Common myeloid progenitor, CD34-positive (primary cell): Measurements from ENCODE around the gene SHTN1.

Source experiments
- CTCF ChIA-PET: fragments of 350-600 bp; sonication (Branson Sonifier 250); formaldehyde crosslinking; loops from one replicate; lab custom pipeline; 2021; ENCODE audit warnings: antibody characterized with exemption; lab: Charles Lee
- POLR2A ChIA-PET: fragments of 350-600 bp; sonication (Branson Sonifier 250); formaldehyde crosslinking; loops from one replicate; lab custom pipeline; 2021; ENCODE audit warnings: antibody characterized with exemption; lab: Charles Lee
- DNase-seq, 3 donors: peaks; one replicate each; pipeline versions ENCODE4 v3.0.0 to v3.0.0-alpha.2; 2013
- H3K27ac ChIP-seq, 2 experiments: 1 replicate in 1 of 2; 2 replicates in 1 of 2; pipeline ENCODE4 v1.7.0; 2013; ENCODE audit warnings: inconsistent platforms in 2 of 2, low read length in 2 of 2, mild to moderate bottlenecking in 2 of 2, low read depth in 1 of 2, moderate library complexity in 1 of 2; ENCODE audit not compliant: severe bottlenecking in 2 of 2, insufficient read depth in 1 of 2, poor library complexity in 1 of 2
- H3K27me3 ChIP-seq, 5 experiments: replicated peaks in 2 of 5; 1 replicate in 3 of 5; 2 replicates in 2 of 5; pipeline versions ENCODE4 v1.6.1 to v1.7.0; 2013; ENCODE audit warnings: low read length in 4 of 5, mild to moderate bottlenecking in 2 of 5, moderate library complexity in 2 of 5, inconsistent platforms in 1 of 5; ENCODE audit not compliant: insufficient read depth in 5 of 5, control insufficient read depth in 4 of 5
- H3K36me3 ChIP-seq, 4 experiments: 1 replicate in 2 of 4; 2 replicates in 2 of 4; pipeline versions ENCODE4 v1.6.1 to v1.7.0; 2013; ENCODE audit warnings: low read length in 3 of 4, control low read depth in 1 of 4, mild to moderate bottlenecking in 1 of 4; ENCODE audit not compliant: control insufficient read depth in 4 of 4, insufficient read depth in 4 of 4
- H3K4me1 ChIP-seq, 4 experiments: 1 replicate in 3 of 4; 2 replicates in 1 of 4; pipeline versions ENCODE4 v1.6.1 to v1.7.1; 2013; ENCODE audit warnings: low read length in 3 of 4, mild to moderate bottlenecking in 3 of 4, control low read depth in 1 of 4, inconsistent platforms in 1 of 4, moderate library complexity in 1 of 4; ENCODE audit not compliant: control insufficient read depth in 4 of 4, insufficient read depth in 4 of 4; ENCODE audit errors: control extremely low read depth in 1 of 4
- H3K4me3 ChIP-seq, 7 experiments: 1 replicate in 4 of 7; 2 replicates in 3 of 7; pipeline versions ENCODE4 v1.5.1 to v1.7.0; 2013; ENCODE audit warnings: mild to moderate bottlenecking in 7 of 7, low read length in 6 of 7, moderate library complexity in 6 of 7, inconsistent platforms in 2 of 7, low read depth in 2 of 7, control low read depth in 1 of 7; ENCODE audit not compliant: insufficient read depth in 4 of 7, control insufficient read depth in 1 of 7; ENCODE audit errors: extremely low read depth in 1 of 7
- H3K9me3 ChIP-seq, 5 experiments: 1 replicate in 4 of 5; 2 replicates in 1 of 5; pipeline versions ENCODE4 v1.6.1 to v1.7.1; 2013; ENCODE audit warnings: low read length in 4 of 5, mild to moderate bottlenecking in 2 of 5, inconsistent platforms in 1 of 5, low read depth in 1 of 5, moderate library complexity in 1 of 5; ENCODE audit not compliant: control insufficient read depth in 4 of 5, insufficient read depth in 2 of 5; ENCODE audit errors: control extremely low read depth in 1 of 5
- WGBS: methylation state at CpG from one replicate; pipeline ENCODE4 v1.1.5; 2013; ENCODE audit not compliant: insufficient coverage; 5-methylcytosine and 5-hydroxymethylcytosine counted together

Gene SHTN1

DNA sequence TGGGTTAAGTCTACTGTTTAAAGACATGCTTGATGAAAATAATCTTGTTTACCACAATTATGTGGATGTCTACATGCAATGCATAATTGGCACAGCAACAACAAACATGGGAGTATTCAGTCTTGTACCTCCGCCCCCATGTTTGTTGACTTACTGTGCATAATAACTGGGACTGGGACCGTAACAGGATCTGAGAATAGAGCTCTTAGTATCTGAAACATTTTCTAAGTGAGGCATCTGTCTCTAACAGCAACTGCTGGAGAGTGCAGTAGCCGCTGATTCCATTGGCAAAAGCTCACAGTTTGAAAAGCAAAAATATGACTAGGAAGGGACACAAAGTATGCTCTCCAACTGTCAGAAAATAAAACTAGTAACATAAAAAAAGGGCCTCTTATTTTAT lies 94.1 kb downstream of the SHTN1 start:
- Histone ChIP-seq H3K4me3 (no peak overlapping the region), H3K9me3 (no peaks in the 10 kb centered on the region), H3K27me3 (no peaks in the 10 kb centered on the region), H3K27ac (no peak overlapping the region), H3K4me1 (peaks cover 0 to 2% (median 2%) of the 10 kb centered on the region in 4 experiments), H3K36me3 (no peaks in the 10 kb centered on the region)
- 100% methylated on average over 2 of the region's 3 CpGs for whole genome bisulfite sequencing
- no peak for DNase-seq
- CTCF ChIA-PET = interaction anchor here (1.1 kb wide), 1 partner anchor 96 kb away, joined by 3 read pairs; no protein-coding TSS in a partner anchor
- POLR2A ChIA-PET = no interaction called here

DNA sequence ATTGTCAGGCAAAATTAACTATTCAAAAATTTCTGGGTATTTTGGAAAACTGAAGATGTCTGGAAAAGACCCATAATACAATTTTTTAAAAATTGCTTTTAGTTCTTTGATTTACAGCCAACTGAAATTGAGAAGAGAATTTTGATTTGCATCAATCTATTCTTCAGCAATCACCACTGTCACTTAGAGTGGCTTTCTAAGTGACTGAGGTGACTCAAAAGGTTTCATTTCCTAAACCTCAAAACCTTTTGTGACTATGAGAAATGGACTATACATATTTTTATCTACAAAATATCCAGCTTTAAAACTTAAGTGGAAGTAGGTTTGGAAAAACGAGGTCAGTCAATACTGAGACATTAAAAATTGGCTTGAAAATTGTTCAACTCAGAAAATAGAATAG lies 95.7 kb downstream of the SHTN1 start:
- H3K9me3 ChIP-seq = no peaks in the 10 kb centered on the region
- no peaks in the 10 kb centered on the region for H3K36me3 ChIP-seq
- H3K4me1 ChIP-seq = no peaks in the 10 kb centered on the region
- ChIA-PET POLR2A (no interaction called here), CTCF (interaction anchor here (1.1 kb wide), 1 partner anchor 10 kb away, joined by 3 read pairs; no protein-coding TSS in a partner anchor)
- no CpG with 5 or more reads among the region's 1 CpG for WGBS
- H3K27ac ChIP-seq = no peak overlapping the region
- DNase-seq = no peak
- no peak overlapping the region for H3K4me3 ChIP-seq
- H3K27me3 ChIP-seq = no peaks in the 10 kb centered on the region

DNA sequence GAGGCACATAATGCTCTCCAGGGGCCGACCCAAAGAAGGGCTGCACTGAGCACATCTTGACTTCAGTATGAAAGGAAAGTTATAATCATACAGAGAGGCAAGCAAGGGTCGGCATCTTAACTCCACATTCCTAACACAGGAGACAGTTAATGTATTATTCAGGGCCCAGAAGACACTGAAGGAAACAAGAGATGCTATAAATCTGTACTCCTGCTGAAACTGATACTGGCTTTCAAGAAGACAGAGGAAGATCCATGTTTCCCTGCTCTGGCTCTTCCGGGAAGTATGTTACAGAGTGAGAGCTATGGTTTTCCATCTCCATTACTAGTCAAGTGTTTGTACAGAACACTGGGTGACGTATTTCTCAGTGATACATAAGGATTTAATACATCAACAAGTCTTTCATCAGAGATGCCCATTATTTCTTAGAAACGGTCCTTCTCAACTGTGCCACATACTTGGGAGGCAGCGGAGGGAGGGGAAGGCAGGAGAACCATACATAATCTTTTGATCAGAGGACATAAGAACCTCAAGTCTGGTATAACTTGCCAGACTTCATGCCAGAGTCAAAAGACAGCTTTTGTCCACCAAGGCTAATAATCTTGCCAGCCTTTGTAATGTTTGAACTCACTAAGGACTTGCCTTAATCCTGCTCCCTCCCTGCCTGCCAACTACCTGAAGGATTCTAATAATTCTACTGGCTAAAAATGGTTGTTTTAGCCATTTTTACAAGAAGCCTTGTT lies 97.6 kb downstream of the SHTN1 start:
- POLR2A ChIA-PET = no interaction called here
- no peaks in the 10 kb centered on the region for H3K36me3 ChIP-seq
- CTCF ChIA-PET = no interaction called here
- no peak overlapping the region for H3K4me3 ChIP-seq
- H3K27me3 ChIP-seq = no peaks in the 10 kb centered on the region
- no peak for DNase-seq
- H3K9me3 ChIP-seq = no peaks in the 10 kb centered on the region
- no peaks in the 10 kb centered on the region for H3K4me1 ChIP-seq
- 89% methylated on average over 4 of the region's 6 CpGs for WGBS
- H3K27ac ChIP-seq = no peak overlapping the region

DNA sequence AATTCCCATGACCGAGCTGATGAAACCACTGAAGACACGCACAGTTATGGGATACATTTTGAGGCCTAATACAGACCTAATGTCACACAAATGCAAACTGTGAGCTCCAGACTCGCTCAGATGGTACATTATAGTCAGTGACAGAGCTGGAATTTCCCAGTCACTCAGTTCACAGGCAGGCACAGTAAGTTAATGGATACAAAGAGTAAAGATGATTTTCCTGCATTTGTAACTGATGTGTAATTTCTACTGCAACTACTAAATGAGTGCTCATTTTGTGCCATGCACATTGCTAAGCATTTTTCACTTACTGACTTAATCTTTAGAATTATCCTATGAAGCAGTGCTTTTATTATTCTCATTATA lies 99.2 kb downstream of the SHTN1 start:
- Histone ChIP-seq H3K27ac (no peak overlapping the region), H3K36me3 (no peaks in the 10 kb centered on the region), H3K9me3 (no peaks in the 10 kb centered on the region), H3K4me3 (no peak overlapping the region), H3K4me1 (no peaks in the 10 kb centered on the region), H3K27me3 (no peaks in the 10 kb centered on the region)
- CTCF ChIA-PET = interaction anchor here (0.6 kb wide), 1 partner anchor 285 kb away, joined by 3 read pairs; no protein-coding TSS in a partner anchor
- POLR2A ChIA-PET = no interaction called here
- 94% methylated on average over 3 of the region's 3 CpGs for WGBS
- no peak for DNase-seq

DNA sequence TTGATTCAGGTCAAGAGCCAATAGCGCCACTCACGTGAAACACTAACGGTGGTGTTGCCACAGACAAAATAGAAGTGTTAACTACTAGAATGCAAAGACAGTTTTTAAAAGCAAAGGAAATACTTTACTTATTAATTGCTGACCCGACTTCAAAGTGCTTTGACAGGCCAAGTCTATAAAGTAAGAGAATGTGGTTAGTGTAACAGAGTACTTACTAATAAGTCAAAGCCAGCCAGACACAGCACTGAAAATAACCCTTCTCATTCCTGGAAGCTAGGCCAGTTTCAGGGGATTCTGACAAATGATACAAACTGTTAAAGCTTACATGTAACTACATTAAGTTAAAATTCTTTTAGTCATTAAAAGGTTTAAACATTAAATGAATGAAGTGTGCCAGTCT lies 105.4 kb downstream of the SHTN1 start:
- Histone ChIP-seq H3K9me3 (no peaks in the 10 kb centered on the region), H3K4me1 (peaks cover 0 to 11% (median under 1%) of the 10 kb centered on the region in 4 experiments), H3K36me3 (no peaks in the 10 kb centered on the region), H3K27ac (no peak overlapping the region), H3K4me3 (no peak overlapping the region), H3K27me3 (no peaks in the 10 kb centered on the region)
- CTCF ChIA-PET = no interaction called here
- POLR2A ChIA-PET = no interaction called here
- WGBS = no CpG with 5 or more reads among the region's 4 CpGs
- DNase-seq = no peak

DNA sequence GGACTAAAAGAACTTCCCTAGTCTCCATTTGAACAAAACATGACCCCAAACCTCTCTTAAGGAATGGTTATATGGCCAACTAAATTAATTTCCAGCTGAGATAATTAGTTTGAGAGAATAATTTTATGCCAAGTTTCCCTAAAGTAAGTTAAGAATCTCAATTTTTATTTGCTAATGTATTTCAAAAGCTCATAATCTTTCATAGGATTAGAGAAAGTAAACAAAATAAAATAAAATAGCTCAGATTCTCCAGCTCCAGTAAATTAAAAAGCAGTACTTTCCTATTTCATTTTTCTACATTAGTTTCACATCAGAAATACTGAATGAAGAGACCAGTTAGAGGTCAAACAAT lies 111.3 kb downstream of the SHTN1 start:
- Histone ChIP-seq H3K27me3 (no peaks in the 10 kb centered on the region), H3K9me3 (no peaks in the 10 kb centered on the region), H3K36me3 (no peaks in the 10 kb centered on the region), H3K4me1 (peaks cover 3 to 41% (median 16%) of the 10 kb centered on the region in 4 experiments), H3K27ac (no peak overlapping the region), H3K4me3 (peak overlapping the region in 2 of 7 experiments; percentile 46 to 47)
- ChIA-PET POLR2A (interaction anchor here (0.7 kb wide), 1 partner anchor 676 kb away, joined by 3 read pairs; no protein-coding TSS in a partner anchor), CTCF (interaction anchor here (1.3 kb wide), 1 partner anchor 9 kb away, joined by 3 read pairs; no protein-coding TSS in a partner anchor)
- no peak for DNase-seq

DNA sequence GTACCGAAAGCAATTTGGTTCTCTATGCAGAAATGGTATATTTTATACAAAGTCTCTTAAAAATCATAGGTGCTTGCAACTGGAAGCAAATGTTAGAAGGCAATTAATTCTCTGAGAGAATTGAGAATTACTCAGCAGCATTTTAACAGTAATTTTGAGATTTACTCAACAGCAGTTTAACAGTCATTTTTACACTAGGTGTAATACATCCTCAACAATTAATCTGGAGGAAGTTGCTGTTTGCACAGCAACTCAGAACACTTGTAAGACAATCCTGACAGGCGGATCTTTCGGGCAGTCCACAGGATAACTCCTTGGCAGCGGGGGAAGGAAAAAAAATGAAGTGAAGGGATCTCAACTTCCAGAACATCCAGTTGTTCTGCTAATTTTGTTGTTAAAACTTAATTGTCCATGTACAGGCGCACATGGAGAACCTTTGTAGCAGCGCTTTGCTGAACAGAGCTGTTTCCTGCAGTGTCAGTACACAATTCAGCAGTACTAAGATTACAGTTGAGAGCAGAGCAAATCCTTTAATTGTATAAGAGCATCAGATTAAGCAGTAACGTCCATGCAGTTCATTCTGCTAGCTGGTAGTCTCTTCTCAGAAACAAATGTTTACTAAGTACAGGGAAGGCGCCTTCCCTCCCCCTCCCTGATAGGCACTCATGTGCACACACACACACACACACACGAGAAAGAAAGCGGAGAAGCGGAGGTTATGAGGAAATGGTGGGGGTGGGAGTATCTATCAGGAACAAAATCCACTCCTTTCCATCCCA lies 111.9 kb downstream of the SHTN1 start:
- WGBS = 0% methylated on average over 5 of the region's 11 CpGs
- ChIA-PET CTCF (interaction anchor here (1.3 kb wide), 1 partner anchor 10 kb away, joined by 3 read pairs; no protein-coding TSS in a partner anchor), POLR2A (interaction anchor here (0.7 kb wide), 1 partner anchor 676 kb away, joined by 3 read pairs; no protein-coding TSS in a partner anchor)
- H3K4me1 ChIP-seq = peaks cover 3 to 41% (median 16%) of the 10 kb centered on the region in 4 experiments
- no peak overlapping the region for H3K27ac ChIP-seq
- peak; percentile 14 to 52 (median 33) for DNase-seq
- H3K27me3 ChIP-seq = no peaks in the 10 kb centered on the region
- no peaks in the 10 kb centered on the region for H3K36me3 ChIP-seq
- peak overlapping the region in 5 of 7 experiments; percentile 27 to 47 (median 40) for H3K4me3 ChIP-seq
- no peaks in the 10 kb centered on the region for H3K9me3 ChIP-seq
